T-cell (primary cell): ENCODE results near the gene PPP2R3B. TPM values are rescaled to one million over a fixed set of nuclear protein-coding genes. Genes with fewer than 3 reads are reported as not detected.

Source experiments
- ATAC-seq, 4 experiments: fragments of 200-7000 bp in 3 of 4; fragments of 150-1000 bp in 1 of 4; cut with Tn5 transposase; replicated peaks in 1 of 4; 1 replicate in 3 of 4; 2 replicates in 1 of 4; pipeline ENCODE4 v1.10.0; 2021; ENCODE audit warnings: moderate library complexity in 3 of 4, mild to moderate bottlenecking in 2 of 4, moderate number of reproducible peaks in 1 of 4
- CTCF ChIA-PET, 2 donors: fragments of 300-600 bp; sonication (Branson Sonifier 250); formaldehyde crosslinking; loops; one replicate each; lab custom pipeline; 2022; ENCODE audit warnings: antibody characterized with exemption in 2 of 2; lab: Charles Lee
- POLR2A ChIA-PET, 2 donors: fragments of 300-600 bp; sonication (Branson Sonifier 250); formaldehyde crosslinking; loops; one replicate each; lab custom pipeline; 2022; ENCODE audit warnings: antibody characterized with exemption in 2 of 2; lab: Charles Lee
- DNase-seq, 35 experiments: peaks; one replicate each; pipeline versions ENCODE4 v3.0.0 to v3.0.0-alpha.2; 2013 to 2023
- H3K27ac ChIP-seq: one replicate; pipeline ENCODE4 v1.5.1; 2013; ENCODE audit warnings: low read length
- H3K27me3 ChIP-seq, 2 experiments: replicated peaks in 1 of 2; 1 replicate in 1 of 2; 2 replicates in 1 of 2; pipeline versions ENCODE4 v1.6.1 to v1.7.0; 2013; ENCODE audit warnings: low read length in 1 of 2, mixed read lengths in 1 of 2; ENCODE audit not compliant: control insufficient read depth in 2 of 2, insufficient read depth in 2 of 2; ENCODE audit errors: extremely low read depth in 1 of 2
- H3K36me3 ChIP-seq, 2 donors: 1 replicate in 1 of 2; 2 replicates in 1 of 2; pipeline versions ENCODE4 v1.6.1 to v1.7.0; 2013; ENCODE audit warnings: low read length in 1 of 2; ENCODE audit not compliant: control insufficient read depth in 2 of 2, insufficient read depth in 1 of 2; ENCODE audit errors: extremely low read depth in 1 of 2
- H3K4me1 ChIP-seq, 2 experiments: 1 replicate in 1 of 2; 2 replicates in 1 of 2; pipeline versions ENCODE4 v1.6.1 to v1.7.0; 2013; ENCODE audit warnings: low read length in 2 of 2, mixed read lengths in 1 of 2; ENCODE audit not compliant: insufficient read depth in 2 of 2, control insufficient read depth in 1 of 2; ENCODE audit errors: extremely low read depth in 1 of 2
- H3K4me3 ChIP-seq, 2 donors: 1 replicate in 1 of 2; 2 replicates in 1 of 2; pipeline versions ENCODE4 v1.5.1 to v1.7.0; 2013; ENCODE audit warnings: mild to moderate bottlenecking in 2 of 2, low read length in 1 of 2, moderate library complexity in 1 of 2; ENCODE audit not compliant: control insufficient read depth in 1 of 2; ENCODE audit errors: extremely low read depth in 1 of 2
- H3K9me3 ChIP-seq: 2 replicates; pipeline ENCODE4 v1.7.0; 2013
- H3K27ac Mint-ChIP-seq, 2 donors: one replicate each; pipeline ENCODE4 v1.8.0; 2020 to 2021; ENCODE audit warnings: mild to moderate bottlenecking in 2 of 2, mixed read lengths in 2 of 2
- H3K27me3 Mint-ChIP-seq, 2 donors: one replicate each; pipeline ENCODE4 v1.8.0; 2021 to 2022; ENCODE audit warnings: mixed read lengths in 2 of 2
- H3K36me3 Mint-ChIP-seq: one replicate; pipeline ENCODE4 v1.8.0; 2021; ENCODE audit warnings: mixed read lengths
- H3K4me1 Mint-ChIP-seq, 3 donors: one replicate each; pipeline ENCODE4 v1.8.0; 2020 to 2022; ENCODE audit warnings: mixed read lengths in 3 of 3, mild to moderate bottlenecking in 1 of 3
- H3K4me3 Mint-ChIP-seq, 3 donors: one replicate each; pipeline ENCODE4 v1.8.0; 2020 to 2022; ENCODE audit warnings: mild to moderate bottlenecking in 3 of 3, mixed read lengths in 3 of 3, moderate library complexity in 3 of 3
- H3K9me3 Mint-ChIP-seq, 3 donors: one replicate each; pipeline ENCODE4 v1.8.0; 2020 to 2022; ENCODE audit warnings: mixed read lengths in 3 of 3
- WGBS: methylation state at CpG from one replicate; pipeline ENCODE4 v1.1.5; 2013; ENCODE audit warnings: missing lambda C conversion rate; ENCODE audit not compliant: insufficient coverage; 5-methylcytosine and 5-hydroxymethylcytosine counted together
- total RNA-seq, 35 experiments: library from RNA in 6 of 35; stranded (reverse) in 6 of 35; fragments of 120-200 nt in 1 of 35; gene quantifications; one replicate each; pipeline versions ENCODE4 v1.2.1 to v1.2.4 and lab custom pipeline; 2013 to 2026

The PPP2R3B gene
- total RNA-seq, 5 donors from 2014 or later (not counting 1 experiment from before 2014, with no cell fraction given): 30.5 to 56.5 (median 46.6) TPM

- H3K27ac Mint-ChIP-seq: no peak overlapping the region
- WGBS: 39% methylated on average over 2 of the region's 11 CpGs
- peaks cover 29% of the 10 kb centered on the region for H3K36me3 Mint-ChIP-seq
- ChIA-PET CTCF (no interaction called here), POLR2A (no interaction called here)
- H3K4me1 Mint-ChIP-seq: peaks cover 0 to 4% (median 0%) of the 10 kb centered on the region in 3 donors
- ATAC-seq (no peak), DNase-seq (no peak)
- no peaks in the 10 kb centered on the region for H3K9me3 Mint-ChIP-seq
- Histone ChIP-seq H3K27me3 (no peaks in the 10 kb centered on the region), H3K36me3 (peaks cover 4 to 12% of the 10 kb centered on the region in 2 donors), H3K27ac (no peak overlapping the region), H3K4me1 (no peaks in the 10 kb centered on the region), H3K9me3 (no peaks in the 10 kb centered on the region), H3K4me3 (no peak overlapping the region)
- no peaks in the 10 kb centered on the region for H3K27me3 Mint-ChIP-seq
- no peak overlapping the region for H3K4me3 Mint-ChIP-seq
Measured at GRCh38 chrX:348461-349117, 38.1 kb downstream of the PPP2R3B start.

GRCh38 chrX:347351-348117 lies 39.2 kb downstream of the PPP2R3B start:
- Histone ChIP-seq H3K4me1 (no peaks in the 10 kb centered on the region), H3K36me3 (peaks cover 4 to 12% of the 10 kb centered on the region in 2 donors), H3K27me3 (no peaks in the 10 kb centered on the region), H3K27ac (no peak overlapping the region), H3K4me3 (no peak overlapping the region), H3K9me3 (no peaks in the 10 kb centered on the region)
- Mint-ChIP-seq H3K4me1 (peaks cover 0 to 4% (median 0%) of the 10 kb centered on the region in 3 donors), H3K9me3 (no peaks in the 10 kb centered on the region), H3K36me3 (peaks cover 26% of the 10 kb centered on the region), H3K4me3 (no peak overlapping the region), H3K27me3 (no peaks in the 10 kb centered on the region), H3K27ac (no peak overlapping the region)
- ChIA-PET CTCF (no interaction called here), POLR2A (no interaction called here)
- ATAC-seq (no peak), DNase-seq (no peak)
- whole genome bisulfite sequencing: 94% methylated on average over 54 of the region's 59 CpGs

GRCh38 chrX:346034-346813 lies 40.5 kb downstream of the PPP2R3B start:
- WGBS: 96% methylated on average over 73 of the region's 75 CpGs
- Mint-ChIP-seq H3K36me3 (peaks cover 27% of the 10 kb centered on the region), H3K4me3 (no peak overlapping the region), H3K9me3 (no peaks in the 10 kb centered on the region), H3K4me1 (peaks cover 0 to 4% (median 0%) of the 10 kb centered on the region in 3 donors), H3K27me3 (no peaks in the 10 kb centered on the region), H3K27ac (no peak overlapping the region)
- Histone ChIP-seq H3K36me3 (peaks cover 4 to 12% of the 10 kb centered on the region in 2 donors), H3K9me3 (no peaks in the 10 kb centered on the region), H3K27me3 (no peaks in the 10 kb centered on the region), H3K4me3 (no peak overlapping the region), H3K27ac (no peak overlapping the region), H3K4me1 (peaks cover 0 to 4% of the 10 kb centered on the region in 2 experiments)
- DNase-seq (no peak), ATAC-seq (no peak)
- CTCF ChIA-PET: no interaction called here
- POLR2A ChIA-PET: no interaction called here

GRCh38 chrX:345020-345925 lies 41.4 kb downstream of the PPP2R3B start:
- H3K9me3 ChIP-seq: no peaks in the 10 kb centered on the region
- ChIA-PET POLR2A (no interaction called here), CTCF (no interaction called here)
- ATAC-seq (no peak), DNase-seq (no peak)
- peaks cover 4 to 12% of the 10 kb centered on the region in 2 donors for H3K36me3 ChIP-seq
- no peak overlapping the region for H3K27ac Mint-ChIP-seq
- H3K27me3 ChIP-seq: no peaks in the 10 kb centered on the region
- 96% methylated on average over 47 of the region's 63 CpGs for WGBS
- no peaks in the 10 kb centered on the region for H3K27me3 Mint-ChIP-seq
- no peak overlapping the region for H3K4me3 Mint-ChIP-seq
- H3K4me3 ChIP-seq: no peak overlapping the region
- H3K4me1 ChIP-seq: peaks cover 0 to 4% of the 10 kb centered on the region in 2 experiments
- H3K36me3 Mint-ChIP-seq: peaks cover 25% of the 10 kb centered on the region
- peaks cover 0 to 4% (median 0%) of the 10 kb centered on the region in 3 donors for H3K4me1 Mint-ChIP-seq
- no peak overlapping the region for H3K27ac ChIP-seq
- no peaks in the 10 kb centered on the region for H3K9me3 Mint-ChIP-seq

- Histone ChIP-seq H3K9me3 (no peaks in the 10 kb centered on the region), H3K27me3 (no peaks in the 10 kb centered on the region), H3K4me3 (no peak overlapping the region), H3K36me3 (peaks cover 4 to 12% of the 10 kb centered on the region in 2 donors), H3K27ac (no peak overlapping the region), H3K4me1 (peaks cover 0 to 4% of the 10 kb centered on the region in 2 experiments)
- H3K4me1 Mint-ChIP-seq: no peaks in the 10 kb centered on the region
- peaks cover 21% of the 10 kb centered on the region for H3K36me3 Mint-ChIP-seq
- H3K27ac Mint-ChIP-seq: no peak overlapping the region
- ATAC-seq: no peak
- H3K4me3 Mint-ChIP-seq: no peak overlapping the region
- no peaks in the 10 kb centered on the region for H3K27me3 Mint-ChIP-seq
- 97% methylated on average over 47 of the region's 47 CpGs for WGBS
- ChIA-PET CTCF (no interaction called here), POLR2A (no interaction called here)
- no peak for DNase-seq
- H3K9me3 Mint-ChIP-seq: no peaks in the 10 kb centered on the region
Measured at GRCh38 chrX:344371-344901, 42.3 kb downstream of the PPP2R3B start.
